Coronary artery (tissue), 2 donors: ENCODE data around the gene KDM6B.
A peak's percentile ranks its signal among the peaks of the same experiment; 100 is the strongest.

Experiments
- DNase-seq: peaks from one replicate; pipeline ENCODE4 v3.0.0-alpha.2; 2017; ENCODE audit warnings: low spot score
- H3K27ac ChIP-seq, 2 donors: fragments of 200-600 bp; sonication (generic); one replicate each; pipeline ENCODE4 v1.5.1; 2016 to 2019
- H3K4me3 ChIP-seq: fragments of 200-600 bp; sonication (generic); 2 replicates; pipeline ENCODE4 v1.5.1; 2016; ENCODE audit warnings: mild to moderate bottlenecking, moderate library complexity
- TF ChIP-seq, protein P1 (sequence below): fragments of 200-600 bp; sonication (generic); IDR thresholded peaks from one replicate; pipeline ENCODE4 v1.5.1; 2019; ENCODE audit warnings: antibody characterized with exemption

The KDM6B gene

DNA sequence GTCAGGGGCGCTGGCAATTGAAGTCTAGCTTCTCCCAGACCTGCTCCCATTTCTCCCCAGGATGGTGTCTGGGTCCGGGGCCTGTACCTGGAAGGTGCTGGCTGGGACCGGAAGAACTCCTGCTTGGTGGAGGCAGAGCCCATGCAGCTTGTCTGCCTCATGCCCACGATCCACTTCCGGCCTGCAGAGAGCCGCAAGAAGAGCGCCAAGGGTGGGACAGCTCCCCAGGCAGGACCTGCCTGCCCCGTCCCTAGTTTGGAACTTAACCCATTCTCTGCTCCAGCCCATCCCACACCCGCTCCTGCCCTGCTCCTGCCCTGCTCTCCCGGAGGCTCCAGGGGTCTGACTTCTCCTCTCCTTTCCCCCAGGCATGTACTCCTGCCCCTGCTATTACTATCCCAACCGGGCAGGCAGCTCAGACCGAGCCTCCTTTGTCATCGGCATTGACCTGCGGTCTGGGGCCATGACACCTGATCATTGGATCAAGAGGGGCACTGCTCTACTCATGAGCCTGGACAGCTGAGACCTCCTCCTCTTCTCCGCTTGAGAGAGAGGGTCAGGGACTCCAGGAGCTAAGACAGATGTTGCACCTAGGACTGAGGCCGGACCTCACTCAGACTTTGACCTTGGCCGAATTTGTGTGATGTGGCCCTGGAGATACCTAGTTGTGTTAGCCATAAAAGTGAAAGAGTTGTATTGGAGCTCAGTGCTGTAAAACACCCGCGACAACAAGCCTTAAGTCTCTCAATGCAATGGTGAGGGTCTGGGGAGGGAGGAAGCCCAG, 814 bp upstream of the KDM6B start:
- Histone ChIP-seq H3K27ac (peak overlapping the region in 1 of 2 donors; percentile 99), H3K4me3 (peak overlapping the region; percentile 83)
- peak; percentile 77 for DNase-seq
- TF ChIP-seq, protein P1, sequence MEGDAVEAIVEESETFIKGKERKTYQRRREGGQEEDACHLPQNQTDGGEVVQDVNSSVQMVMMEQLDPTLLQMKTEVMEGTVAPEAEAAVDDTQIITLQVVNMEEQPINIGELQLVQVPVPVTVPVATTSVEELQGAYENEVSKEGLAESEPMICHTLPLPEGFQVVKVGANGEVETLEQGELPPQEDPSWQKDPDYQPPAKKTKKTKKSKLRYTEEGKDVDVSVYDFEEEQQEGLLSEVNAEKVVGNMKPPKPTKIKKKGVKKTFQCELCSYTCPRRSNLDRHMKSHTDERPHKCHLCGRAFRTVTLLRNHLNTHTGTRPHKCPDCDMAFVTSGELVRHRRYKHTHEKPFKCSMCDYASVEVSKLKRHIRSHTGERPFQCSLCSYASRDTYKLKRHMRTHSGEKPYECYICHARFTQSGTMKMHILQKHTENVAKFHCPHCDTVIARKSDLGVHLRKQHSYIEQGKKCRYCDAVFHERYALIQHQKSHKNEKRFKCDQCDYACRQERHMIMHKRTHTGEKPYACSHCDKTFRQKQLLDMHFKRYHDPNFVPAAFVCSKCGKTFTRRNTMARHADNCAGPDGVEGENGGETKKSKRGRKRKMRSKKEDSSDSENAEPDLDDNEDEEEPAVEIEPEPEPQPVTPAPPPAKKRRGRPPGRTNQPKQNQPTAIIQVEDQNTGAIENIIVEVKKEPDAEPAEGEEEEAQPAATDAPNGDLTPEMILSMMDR, result no peak

DNA sequence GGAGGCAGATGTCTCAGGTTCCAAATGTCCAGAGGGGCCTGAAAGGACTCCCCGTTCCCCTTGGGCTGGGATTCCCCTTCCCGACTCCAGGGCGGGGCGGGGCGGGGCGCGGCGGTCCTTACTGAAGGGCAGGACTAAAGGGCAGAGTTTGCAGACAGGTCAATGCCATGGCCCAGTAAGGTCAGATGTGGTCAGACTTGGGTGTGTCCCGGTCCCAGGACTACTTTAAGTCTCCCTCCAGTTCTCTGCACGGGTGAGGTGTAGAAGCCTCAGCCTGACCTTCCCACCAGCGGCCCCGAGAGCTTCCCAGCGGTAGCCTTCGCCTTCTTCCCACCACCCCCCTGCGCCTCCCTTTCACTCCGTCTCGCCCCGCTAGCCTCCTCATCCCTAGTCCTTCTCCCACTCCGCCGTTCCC, 532 bp downstream of the KDM6B start:
- TF ChIP-seq, protein P1, result no peak
- Histone ChIP-seq H3K4me3 (peak overlapping the region; percentile 83), H3K27ac (peak overlapping the region; percentile 98 to 99)
- DNase-seq, result peak; percentile 91

DNA sequence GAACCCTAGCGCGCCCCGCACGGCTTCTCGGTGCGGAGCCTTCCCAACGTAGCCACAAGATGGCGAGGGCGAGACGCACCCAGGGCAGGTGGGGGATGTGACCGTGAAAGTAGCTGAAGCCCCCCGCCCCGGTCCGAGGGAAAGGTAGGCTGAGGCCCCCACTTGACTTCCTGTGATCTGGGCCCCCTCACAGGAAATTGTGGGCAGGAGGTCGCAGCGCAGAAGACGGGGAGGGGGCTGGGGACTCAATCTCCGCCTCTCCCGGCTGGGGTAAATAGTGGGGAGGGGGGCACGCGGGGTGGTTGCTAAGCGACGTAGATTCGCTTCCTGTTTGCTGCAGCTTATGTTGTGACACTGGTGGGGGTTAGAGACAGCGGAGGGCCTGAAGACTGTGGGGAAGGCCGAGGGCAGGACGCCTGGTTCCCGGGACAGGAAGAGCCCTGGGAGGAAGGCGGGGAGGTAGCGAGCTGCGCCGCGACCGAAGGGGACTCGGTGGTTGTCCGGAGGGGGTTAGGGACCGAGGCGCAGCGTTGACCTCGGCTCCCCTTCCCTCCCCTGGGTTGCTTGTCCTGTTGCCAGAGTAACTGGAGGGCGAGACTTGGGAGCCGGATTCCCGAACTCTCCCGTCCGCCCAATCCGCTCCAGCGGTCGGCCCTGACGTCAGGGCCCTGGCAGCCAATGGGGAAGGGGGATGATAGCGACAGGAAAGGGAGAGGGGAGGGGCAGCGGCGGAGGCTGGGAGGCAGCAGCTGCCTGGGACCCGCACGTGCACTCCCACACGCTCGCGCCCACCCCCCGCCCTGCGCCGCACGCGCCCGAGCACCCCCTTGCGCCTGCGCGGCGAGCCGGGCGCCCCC, 1.2 kb downstream of the KDM6B start:
- peak overlapping the region; percentile 98 to 99 for H3K27ac ChIP-seq
- TF ChIP-seq, protein P1, result peak; percentile 77
- H3K4me3 ChIP-seq, result peak overlapping the region; percentile 83
- DNase-seq, result peak; percentile 98

DNA sequence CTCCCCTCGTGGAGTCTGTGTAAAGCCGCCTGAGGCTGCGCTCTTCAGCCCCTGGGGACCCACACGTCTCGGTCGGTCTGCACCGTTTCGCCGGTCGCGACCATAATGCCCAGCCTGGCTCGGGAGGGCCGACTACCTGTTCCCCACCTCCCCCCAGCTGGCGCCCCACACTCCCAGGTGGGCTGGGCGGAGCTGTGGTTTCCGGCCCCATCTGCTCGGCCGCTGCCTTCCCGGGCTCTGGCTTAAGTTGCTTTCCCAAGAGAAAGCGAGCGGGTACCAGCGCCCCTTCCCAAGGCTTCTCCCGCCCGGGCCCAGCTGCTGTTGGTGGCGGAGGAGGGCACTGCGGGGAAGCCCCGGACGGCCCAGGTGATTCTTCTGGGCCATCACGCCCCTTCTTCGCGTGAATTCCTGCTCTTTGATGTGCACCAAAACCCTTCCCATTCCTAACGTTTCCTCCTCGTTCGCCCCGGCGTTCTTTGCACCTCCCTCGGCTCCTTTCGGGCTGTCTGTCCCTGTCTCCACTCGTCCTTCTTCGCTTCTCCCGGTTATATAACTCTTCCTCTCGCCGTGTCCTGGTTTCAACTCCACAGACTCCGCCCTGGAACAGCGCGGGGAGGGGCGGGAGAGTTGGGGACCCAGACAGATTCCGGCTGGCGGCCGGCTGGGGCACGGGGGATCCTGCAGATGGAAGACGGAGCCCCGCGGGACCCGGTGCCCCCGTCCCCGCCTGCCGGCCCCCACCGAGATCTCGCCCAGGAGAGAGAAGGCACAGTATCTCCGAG, 2.0 kb downstream of the KDM6B start:
- DNase-seq, result peak; percentile 87
- H3K4me3 ChIP-seq, result peak overlapping the region; percentile 83
- TF ChIP-seq, protein P1, result no peak
- peak overlapping the region; percentile 98 to 99 for H3K27ac ChIP-seq

DNA sequence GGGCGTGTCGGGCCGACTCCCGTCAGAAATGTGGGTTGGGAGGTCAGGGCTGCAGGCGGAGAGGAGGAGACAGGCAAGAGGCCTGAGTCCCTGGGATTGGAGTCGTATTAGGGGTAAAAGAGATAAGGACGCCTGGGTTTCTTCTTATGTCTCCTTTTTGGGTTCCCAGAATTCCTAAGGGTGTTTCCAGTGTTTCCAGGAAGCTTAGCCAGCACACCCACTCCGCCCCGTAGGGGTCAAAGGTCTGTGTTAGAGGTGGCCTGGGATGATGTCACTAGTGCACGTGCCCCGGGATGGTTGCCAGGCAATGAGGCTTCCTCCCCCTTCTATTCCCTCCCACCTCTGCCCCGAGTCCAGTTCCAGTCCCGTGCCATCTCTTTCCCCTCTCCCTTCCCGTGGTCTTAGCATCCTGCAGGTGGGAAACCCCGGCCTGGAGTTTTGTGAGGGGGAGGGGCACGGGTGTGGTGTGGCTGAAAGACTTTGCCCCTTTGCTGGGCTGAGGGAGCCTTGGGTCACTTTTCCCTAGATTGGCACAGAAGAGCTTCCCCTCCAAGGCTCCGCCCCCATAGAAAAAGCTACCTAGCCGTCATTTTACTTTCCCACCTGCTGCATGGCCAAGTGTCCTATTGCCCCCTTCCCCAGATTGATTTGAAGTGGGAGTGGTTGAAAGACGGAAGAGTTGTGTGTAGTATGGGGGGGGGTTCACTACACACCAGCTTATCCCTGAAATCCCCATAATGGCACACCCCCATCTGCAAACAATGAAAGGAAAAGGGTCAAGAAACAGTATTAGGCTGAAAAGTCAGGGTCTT, 2.8 kb downstream of the KDM6B start:
- peak; percentile 94 for DNase-seq
- Histone ChIP-seq H3K27ac (peak overlapping the region; percentile 98 to 99), H3K4me3 (peak overlapping the region; percentile 83)
- TF ChIP-seq, protein P1, result no peak
